SIG-M5 treated with dmso at 0.1 percent for 504 hours (cell line): ENCODE data around the gene ARHGAP32.

Source experiments
- DNase-seq: peaks from one replicate; lab custom pipeline; 2025; ENCODE audit not compliant: unreplicated experiment; lab: John Stamatoyannopoulos, UW

Gene ARHGAP32

GRCh38 chr11:129192150-129192549 lies at the start of gene ARHGAP32:
Gene ARHGAP32, minus strand, starts transcription at chr11:129192325. Its CDS starts 127 bp downstream, at chr11:129192198.
- DNase-seq: no peak

- no peak for DNase-seq
Observed at GRCh38 chr11:129239207-129239606, 47.1 kb upstream of the ARHGAP32 start.

- no peak for DNase-seq
Observed at GRCh38 chr11:129237880-129238638, 45.9 kb upstream of the ARHGAP32 start.

- no peak for DNase-seq
Observed at GRCh38 chr11:129237456-129237855, 45.3 kb upstream of the ARHGAP32 start.

GRCh38 chr11:129236850-129237249 lies 44.7 kb upstream of the ARHGAP32 start:
- DNase-seq: no peak

GRCh38 chr11:129234978-129235377 lies 42.9 kb upstream of the ARHGAP32 start:
- no peak for DNase-seq

- no peak for DNase-seq
Observed at GRCh38 chr11:129230006-129230405, 37.9 kb upstream of the ARHGAP32 start.

- DNase-seq: no peak
Observed at GRCh38 chr11:129226207-129226798, 34.2 kb upstream of the ARHGAP32 start.

GRCh38 chr11:129225190-129225589 lies 33.1 kb upstream of the ARHGAP32 start:
- DNase-seq: no peak

GRCh38 chr11:129224538-129224937 lies 32.4 kb upstream of the ARHGAP32 start:
- DNase-seq: no peak

GRCh38 chr11:129223701-129224149 lies 31.6 kb upstream of the ARHGAP32 start:
- no peak for DNase-seq

- no peak for DNase-seq
Observed at GRCh38 chr11:129223260-129223659, 31.1 kb upstream of the ARHGAP32 start.

GRCh38 chr11:129222158-129222557 lies 30.0 kb upstream of the ARHGAP32 start:
- no peak for DNase-seq

GRCh38 chr11:129215506-129216245 lies 23.6 kb upstream of the ARHGAP32 start:
- DNase-seq: no peak

GRCh38 chr11:129214710-129215295 lies 22.7 kb upstream of the ARHGAP32 start:
- no peak for DNase-seq

- no peak for DNase-seq
Observed at GRCh38 chr11:129213261-129213660, 21.1 kb upstream of the ARHGAP32 start.

GRCh38 chr11:129211397-129211796 lies 19.3 kb upstream of the ARHGAP32 start:
- no peak for DNase-seq

- no peak for DNase-seq
Observed at GRCh38 chr11:129210831-129211181, 18.7 kb upstream of the ARHGAP32 start.

GRCh38 chr11:129209891-129210830 lies 18.0 kb upstream of the ARHGAP32 start:
- DNase-seq: peak; percentile 11

- no peak for DNase-seq
Observed at GRCh38 chr11:129208863-129209262, 16.7 kb upstream of the ARHGAP32 start.
